Liver (tissue), 9 donors: Measurements from ENCODE around the gene KRT86. TPM values are rescaled to one million over a fixed set of nuclear protein-coding genes. Genes with fewer than 3 reads are reported as not detected.
"Not testable (repeated sequence)": the region's sequence is repeated elsewhere in the genome, so short reads cannot be mapped to it uniquely, and the experiment has no call there.

ENCODE experiments used
- DNase-seq: peaks from one replicate; pipeline ENCODE4 v3.0.0-alpha.2; 2017; ENCODE audit warnings: low spot score
- H3K27ac ChIP-seq, 2 donors: one replicate each; pipeline ENCODE4 v1.7.0; 2013; ENCODE audit warnings: inconsistent platforms in 2 of 2, low read length in 2 of 2, control low read depth in 1 of 2, low read depth in 1 of 2, mild to moderate bottlenecking in 1 of 2
- H3K27me3 ChIP-seq, 4 donors: one replicate each; pipeline versions ENCODE4 v1.6.1 to v1.7.0; 2013; ENCODE audit warnings: low read length in 3 of 4, inconsistent platforms in 1 of 4, mild to moderate bottlenecking in 1 of 4, moderate library complexity in 1 of 4; ENCODE audit not compliant: control insufficient read depth in 4 of 4, insufficient read depth in 4 of 4
- H3K36me3 ChIP-seq, 4 donors: one replicate each; pipeline versions ENCODE4 v1.6.1 to v1.7.0; 2013; ENCODE audit warnings: low read length in 3 of 4, mild to moderate bottlenecking in 3 of 4, low read depth in 1 of 4, moderate library complexity in 1 of 4; ENCODE audit not compliant: control insufficient read depth in 4 of 4, insufficient read depth in 3 of 4
- H3K4me1 ChIP-seq, 4 donors: one replicate each; pipeline versions ENCODE4 v1.6.1 to v1.7.0; 2013; ENCODE audit warnings: low read length in 3 of 4, mild to moderate bottlenecking in 3 of 4, moderate library complexity in 1 of 4; ENCODE audit not compliant: control insufficient read depth in 4 of 4, insufficient read depth in 4 of 4
- H3K4me3 ChIP-seq, 3 donors: one replicate each; pipeline versions ENCODE4 v1.6.1 to v1.7.0; 2013; ENCODE audit warnings: low read length in 3 of 3, control low read depth in 1 of 3, low read depth in 1 of 3, mild to moderate bottlenecking in 1 of 3
- H3K9ac ChIP-seq, 2 donors: one replicate each; pipeline ENCODE4 v1.7.0; 2013; ENCODE audit warnings: low read length in 2 of 2, mild to moderate bottlenecking in 2 of 2, moderate library complexity in 2 of 2, control low read depth in 1 of 2, low read depth in 1 of 2
- H3K9me3 ChIP-seq, 4 donors: one replicate each; pipeline versions ENCODE4 v1.6.1 to v1.7.0; 2013; ENCODE audit warnings: low read length in 3 of 4; ENCODE audit not compliant: control insufficient read depth in 4 of 4
- ATF3 ChIP-seq: IDR thresholded peaks from 2 replicates; pipeline ENCODE4 v1.6.1; 2016; ENCODE audit warnings: antibody characterized with exemption
- CTCF ChIP-seq: fragments of 150-350 bp; IDR thresholded peaks from 2 replicates; pipeline ENCODE4 v1.5.1; 2017; ENCODE audit warnings: improper control_type of control experiment, low read depth, low read length; ENCODE audit not compliant: missing input control
- EGR1 ChIP-seq, 2 donors: IDR thresholded peaks; 2 replicates each; pipeline ENCODE4 v1.6.1; 2016 to 2018; ENCODE audit warnings: antibody characterized with exemption in 2 of 2, low read depth in 2 of 2
- FOXA1 ChIP-seq: IDR thresholded peaks from 2 replicates; pipeline ENCODE4 v1.6.1; 2016; ENCODE audit warnings: antibody characterized with exemption
- FOXA2 ChIP-seq: IDR thresholded peaks from 2 replicates; pipeline ENCODE4 v1.6.1; 2016; ENCODE audit warnings: antibody characterized with exemption
- GABPA ChIP-seq, 2 donors: IDR thresholded peaks in 1 of 2; conservative IDR thresholded peaks in 1 of 2; 2 replicates each; pipeline ENCODE4 v1.6.1; 2016; ENCODE audit warnings: antibody characterized with exemption in 2 of 2, mild to moderate bottlenecking in 1 of 2, moderate library complexity in 1 of 2
- HNF4A ChIP-seq, 2 donors: conservative IDR thresholded peaks; 2 replicates each; pipeline ENCODE4 v1.6.1; 2016; ENCODE audit warnings: antibody characterized with exemption in 2 of 2, mild to moderate bottlenecking in 2 of 2
- MAX ChIP-seq: IDR thresholded peaks from 2 replicates; pipeline ENCODE4 v1.6.1; 2016; ENCODE audit warnings: antibody characterized with exemption
- NR2F2 ChIP-seq: IDR thresholded peaks from 2 replicates; pipeline ENCODE4 v1.6.1; 2016; ENCODE audit warnings: antibody characterized with exemption
- RAD21 ChIP-seq, 2 donors: IDR thresholded peaks; 2 replicates each; pipeline ENCODE4 v1.6.1; 2016; ENCODE audit warnings: antibody characterized with exemption in 2 of 2, mild to moderate bottlenecking in 2 of 2
- REST ChIP-seq: IDR thresholded peaks from 2 replicates; pipeline ENCODE4 v1.6.1; 2016; ENCODE audit warnings: antibody characterized with exemption, mild to moderate bottlenecking
- RXRA ChIP-seq, 2 donors: IDR thresholded peaks; 2 replicates each; pipeline ENCODE4 v1.6.1; 2017 to 2018; ENCODE audit warnings: antibody characterized with exemption in 2 of 2, mild to moderate bottlenecking in 1 of 2
- SP1 ChIP-seq: IDR thresholded peaks from 2 replicates; pipeline ENCODE4 v1.6.1; 2018; ENCODE audit warnings: antibody characterized with exemption, mild to moderate bottlenecking
- YY1 ChIP-seq: IDR thresholded peaks from 2 replicates; pipeline ENCODE4 v1.6.1; 2016; ENCODE audit warnings: antibody characterized with exemption, mild to moderate bottlenecking
- WGBS: extraction: QIAGEN DNeasy Blood & Tissue Kit; methylation state at CpG from one replicate; pipeline ENCODE4 v1.1.7; 2013; 5-methylcytosine and 5-hydroxymethylcytosine counted together
- polyA plus RNA-seq, 2 donors: library from polyadenylated mRNA; stranded (reverse) in 1 of 2; unstranded in 1 of 2; fragments of 200-250 nt in 1 of 2; fragments of >200 nt in 1 of 2; fragmentation: Nextera tagmentation in 1 of 2; extraction: Ambion mirVana in 1 of 2; gene quantifications; one replicate each; pipeline versions ENCODE4 v1.2.1 to v1.2.3, GENCODE V29; 2013 to 2015
- total RNA-seq, 2 donors: library from RNA; depleted of rRNA; stranded (reverse); fragments of >200 nt; gene quantifications; one replicate each; pipeline ENCODE4 v1.2.3, GENCODE V29; 2014
- donor health status: healthy.
- donor health status: healthy.
- donor health status: healthy.
- donor health status: healthy.
- donor health status: healthy.

The KRT86 gene
- total and polyA plus RNA-seq, 4 donors, result 0.08 TPM; not detected in 3

GRCh38 chr12:52251367-52252051, 22.9 kb upstream of the KRT86 start:
- Histone ChIP-seq H3K36me3 (no peaks in the 10 kb centered on the region), H3K27ac (no peak overlapping the region), H3K4me1 (no peaks in the 10 kb centered on the region), H3K4me3 (no peak overlapping the region), H3K9ac (no peak overlapping the region), H3K9me3 (no peaks in the 10 kb centered on the region), H3K27me3 (peaks cover 0 to 9% (median 1%) of the 10 kb centered on the region in 4 donors)
- DNase-seq, result no peak
- TF ChIP-seq FOXA2 (no peak), ATF3 (no peak), RAD21 (IDR thresholded peaks at IDR 0.05) (no peak), GABPA (IDR thresholded peaks at IDR 0.05 in 1 of 2, conservative IDR thresholded peaks at IDR 0.05 in 1 of 2) (no peak)
- WGBS, result 72% methylated on average over 9 of the region's 9 CpGs

GRCh38 chr12:52252175-52252615, 22.2 kb upstream of the KRT86 start:
- H3K27me3 ChIP-seq, result peaks cover 0 to 15% (median 4%) of the 10 kb centered on the region in 4 donors
- not testable (repeated sequence) for H3K36me3 ChIP-seq, H3K27ac ChIP-seq, DNase-seq, H3K4me1 ChIP-seq, H3K9me3 ChIP-seq, H3K9ac ChIP-seq, H3K4me3 ChIP-seq
- 84% methylated on average over 8 of the region's 8 CpGs for WGBS

GRCh38 chr12:52252728-52253343, 21.6 kb upstream of the KRT86 start:
- H3K4me1 ChIP-seq, result no peaks in the 10 kb centered on the region
- DNase-seq, result no peak
- no peaks in the 10 kb centered on the region for H3K36me3 ChIP-seq
- no peak overlapping the region for H3K9ac ChIP-seq
- no peaks in the 10 kb centered on the region for H3K9me3 ChIP-seq
- H3K4me3 ChIP-seq, result no peak overlapping the region
- peaks cover 0 to 18% (median 6%) of the 10 kb centered on the region in 4 donors for H3K27me3 ChIP-seq
- WGBS, result 95% methylated on average over 11 of the region's 11 CpGs
- no peak overlapping the region for H3K27ac ChIP-seq
- TF ChIP-seq MAX (no peak), SP1 (no peak), FOXA1 (no peak), ATF3 (no peak), RAD21 (IDR thresholded peaks at IDR 0.05) (no peak), HNF4A (conservative IDR thresholded peaks at IDR 0.05) (no peak), REST (no peak), FOXA2 (no peak), GABPA (IDR thresholded peaks at IDR 0.05 in 1 of 2, conservative IDR thresholded peaks at IDR 0.05 in 1 of 2) (no peak), YY1 (no peak), RXRA (IDR thresholded peaks at IDR 0.05) (no peak), CTCF (no peak), EGR1 (IDR thresholded peaks at IDR 0.05; ENCODE audit: low read depth in 2 of 2) (no peak), NR2F2 (no peak)
